GM12874 (cell line): Measurements from ENCODE around the gene MYLK.

ENCODE experiments used
- TF ChIP-seq, protein P1 (sequence below): IDR thresholded peaks from 2 replicates; pipeline ENCODE4 v1.5.1; 2011; ENCODE audit warnings: low read depth, mild to moderate bottlenecking, control low read depth, low read length, moderate library complexity; ENCODE audit not compliant: insufficient read depth

MYLK gene

DNA sequence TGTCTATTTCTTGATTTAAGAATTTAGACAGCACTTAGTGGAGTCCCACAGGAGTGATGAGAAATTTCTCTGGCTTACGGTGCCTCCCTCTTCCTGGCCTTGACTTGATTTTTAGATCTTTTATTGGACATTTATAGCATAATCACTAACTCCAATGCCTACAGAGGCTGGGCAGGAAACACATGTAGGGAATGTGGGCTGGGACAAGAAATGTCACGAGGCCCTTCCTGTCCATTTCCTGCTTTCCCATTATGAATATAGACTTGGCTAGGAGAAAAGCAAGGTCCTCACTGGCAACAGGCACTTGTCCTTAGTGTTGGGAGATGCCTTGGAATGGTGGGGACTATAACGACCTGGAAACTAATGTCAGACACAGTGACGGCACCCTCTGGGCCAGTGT is 100.3 kb downstream of the MYLK start:
- TF ChIP-seq, protein P1, sequence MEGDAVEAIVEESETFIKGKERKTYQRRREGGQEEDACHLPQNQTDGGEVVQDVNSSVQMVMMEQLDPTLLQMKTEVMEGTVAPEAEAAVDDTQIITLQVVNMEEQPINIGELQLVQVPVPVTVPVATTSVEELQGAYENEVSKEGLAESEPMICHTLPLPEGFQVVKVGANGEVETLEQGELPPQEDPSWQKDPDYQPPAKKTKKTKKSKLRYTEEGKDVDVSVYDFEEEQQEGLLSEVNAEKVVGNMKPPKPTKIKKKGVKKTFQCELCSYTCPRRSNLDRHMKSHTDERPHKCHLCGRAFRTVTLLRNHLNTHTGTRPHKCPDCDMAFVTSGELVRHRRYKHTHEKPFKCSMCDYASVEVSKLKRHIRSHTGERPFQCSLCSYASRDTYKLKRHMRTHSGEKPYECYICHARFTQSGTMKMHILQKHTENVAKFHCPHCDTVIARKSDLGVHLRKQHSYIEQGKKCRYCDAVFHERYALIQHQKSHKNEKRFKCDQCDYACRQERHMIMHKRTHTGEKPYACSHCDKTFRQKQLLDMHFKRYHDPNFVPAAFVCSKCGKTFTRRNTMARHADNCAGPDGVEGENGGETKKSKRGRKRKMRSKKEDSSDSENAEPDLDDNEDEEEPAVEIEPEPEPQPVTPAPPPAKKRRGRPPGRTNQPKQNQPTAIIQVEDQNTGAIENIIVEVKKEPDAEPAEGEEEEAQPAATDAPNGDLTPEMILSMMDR: no peak

DNA sequence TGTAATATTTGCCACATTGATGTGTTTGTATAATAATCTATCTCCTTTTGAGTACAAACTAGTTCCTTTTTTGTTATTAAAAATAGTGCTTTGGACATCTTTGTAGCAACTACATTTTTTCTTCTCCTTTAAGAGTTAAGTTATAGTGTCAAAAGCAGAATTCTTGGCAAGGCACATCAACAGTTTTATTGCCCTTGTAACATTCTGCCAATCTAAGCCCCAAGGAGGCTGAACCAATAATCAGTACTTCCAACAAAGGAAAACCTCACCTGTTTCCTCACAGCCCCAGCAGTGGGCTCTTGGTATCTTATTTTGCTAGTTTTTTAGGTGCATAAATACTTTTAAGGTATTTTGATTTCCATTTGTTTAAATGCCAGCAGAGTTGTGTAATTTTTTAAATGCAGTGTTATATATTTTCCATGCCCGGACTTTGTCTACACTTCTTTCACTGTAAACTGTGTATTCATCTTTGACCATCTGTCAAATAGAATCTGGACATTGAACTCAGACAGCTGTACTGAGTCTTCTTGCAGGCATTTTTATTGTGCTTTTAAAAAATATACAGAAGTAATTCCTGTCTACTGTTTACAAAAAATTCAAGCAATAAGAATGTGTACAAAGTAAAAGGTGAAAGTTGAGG is 101.0 kb downstream of the MYLK start:
- TF ChIP-seq, protein P1: no peak

DNA sequence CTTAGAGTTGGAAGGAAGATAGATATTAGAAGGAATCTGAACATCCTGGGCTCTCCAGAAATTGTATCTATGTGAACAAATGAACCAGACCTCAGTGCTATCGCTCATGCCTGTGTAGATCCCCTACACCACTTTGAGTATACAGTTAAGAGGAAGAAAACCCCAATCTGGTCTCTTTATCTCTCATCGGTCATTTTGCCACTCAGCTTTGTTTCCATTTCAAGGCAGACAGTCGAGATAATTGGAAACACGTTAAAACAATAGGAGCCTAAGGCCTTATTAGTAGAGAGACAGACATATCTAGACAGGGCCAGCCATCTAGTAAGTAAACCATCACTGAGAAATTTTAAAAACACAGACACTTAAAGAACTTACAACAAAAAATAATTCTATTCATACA is 101.6 kb downstream of the MYLK start:
- TF ChIP-seq, protein P1: no peak

DNA sequence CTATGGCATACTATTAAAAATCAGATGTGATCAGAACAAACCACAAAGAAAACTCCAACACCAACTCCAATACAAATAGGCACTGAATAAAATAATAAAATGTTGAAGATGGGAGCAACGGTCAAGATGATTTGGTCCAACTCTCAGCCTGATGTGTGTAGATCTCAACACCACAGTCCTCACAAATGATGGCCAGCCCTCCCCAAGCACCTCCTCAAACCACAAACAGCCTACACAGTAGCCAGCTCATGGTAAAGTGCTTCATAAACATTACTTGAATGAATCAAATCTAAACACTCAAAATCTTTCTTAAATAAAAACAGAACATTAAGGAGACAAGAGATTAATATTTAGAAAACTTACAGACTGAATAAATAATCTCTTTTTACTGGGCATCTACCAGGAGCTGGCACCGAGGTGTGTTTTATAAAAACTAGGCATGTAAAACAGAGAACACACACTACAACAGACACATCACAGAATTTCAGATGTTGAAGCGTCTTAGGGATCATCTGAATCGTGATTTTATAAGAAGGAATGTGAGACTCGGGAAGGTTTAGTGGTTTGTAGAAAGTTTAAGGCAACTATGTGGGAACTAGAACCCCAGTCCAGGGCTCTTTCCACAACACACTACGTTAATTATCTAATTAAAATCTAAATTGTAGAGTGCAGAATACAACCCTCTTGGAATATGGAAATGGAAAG is 102.4 kb downstream of the MYLK start:
- TF ChIP-seq, protein P1: no peak

DNA sequence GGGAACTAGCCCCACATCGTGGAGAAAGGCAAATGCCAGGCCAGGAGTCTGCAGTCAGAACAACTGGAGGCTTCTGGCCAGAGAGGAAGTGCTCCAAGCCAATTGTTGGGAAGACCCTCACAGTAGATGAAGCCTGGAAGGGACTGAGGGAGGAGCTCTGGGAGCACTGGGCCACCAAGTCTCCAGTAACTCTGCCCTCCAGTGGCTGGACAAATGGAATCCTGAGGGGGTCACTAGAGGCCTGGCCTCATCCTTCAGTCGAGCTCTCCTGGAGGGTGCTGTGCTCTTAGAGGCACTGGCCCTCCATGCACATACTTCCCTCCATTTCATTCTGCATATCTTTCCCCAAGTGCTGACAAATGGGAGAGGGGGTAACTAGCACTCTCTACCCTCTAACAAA is 103.0 kb downstream of the MYLK start:
- TF ChIP-seq, protein P1: no peak

DNA sequence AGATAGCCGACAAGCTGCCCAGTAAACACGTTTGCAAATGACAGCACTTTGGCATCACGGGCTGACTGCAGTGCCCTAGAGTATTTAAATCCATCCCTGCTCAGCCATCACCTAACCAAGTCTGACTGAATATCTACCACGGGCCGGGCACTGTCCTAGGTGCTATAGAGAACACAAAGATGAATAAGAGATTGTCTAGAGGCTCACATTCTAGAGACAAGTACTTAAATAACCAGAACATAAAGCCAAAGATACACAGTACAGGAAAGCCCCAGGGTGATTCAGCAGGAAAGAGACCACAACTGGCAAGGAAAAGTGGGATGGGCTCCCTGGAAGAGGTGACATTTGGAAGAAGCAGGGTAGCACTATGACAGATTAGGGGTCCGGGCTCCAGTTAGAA is 103.5 kb downstream of the MYLK start:
- TF ChIP-seq, protein P1: no peak

DNA sequence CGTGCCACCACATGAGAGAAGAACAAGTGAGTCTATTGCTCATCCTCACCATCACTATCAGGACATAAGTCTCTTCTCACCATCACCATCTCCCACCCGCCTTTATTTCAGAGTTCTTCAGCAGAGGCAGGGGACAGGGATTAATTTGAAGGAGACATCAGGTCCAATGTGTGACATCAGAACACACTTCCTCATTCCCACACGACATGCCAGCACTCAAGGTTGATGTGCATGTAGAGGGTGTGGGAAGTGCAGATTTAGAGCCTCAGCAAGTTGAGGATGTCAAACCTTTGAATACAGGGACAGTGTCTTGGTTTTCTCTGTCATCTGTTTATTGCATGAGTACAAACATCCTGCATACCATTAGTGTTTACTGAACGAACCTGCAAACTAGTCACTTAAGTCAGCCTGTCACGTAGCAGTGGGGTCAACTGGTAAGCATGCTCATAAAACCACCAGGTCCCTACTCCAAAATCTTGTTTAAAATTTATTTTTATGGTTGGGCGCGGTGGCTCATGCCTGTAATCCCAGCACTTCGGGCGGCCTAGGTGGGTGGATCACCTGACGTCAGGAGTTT is 104.4 kb downstream of the MYLK start:
- TF ChIP-seq, protein P1: no peak
